T-helper 1 cell treated with Interleukin-12 subunit alpha and Interleukin-12 subunit beta and Interleukin-4 antibody, amounts not matched to agents 30 μg/mL and 1 μg/mL, for 36 hours (primary cell): ENCODE measurements around the gene PPP1R1B.

Experiments
- H3K27ac Mint-ChIP-seq: one replicate; pipeline ENCODE4 v1.8.0; 2021; ENCODE audit warnings: mild to moderate bottlenecking, mixed read lengths
- H3K27me3 Mint-ChIP-seq: one replicate; pipeline ENCODE4 v1.8.0; 2021; ENCODE audit warnings: low read depth, mixed read lengths
- H3K36me3 Mint-ChIP-seq: one replicate; pipeline ENCODE4 v1.8.0; 2021; ENCODE audit warnings: low read depth, mixed read lengths
- H3K4me1 Mint-ChIP-seq: one replicate; pipeline ENCODE4 v1.8.0; 2021; ENCODE audit warnings: low read depth, mixed read lengths
- H3K4me3 Mint-ChIP-seq: one replicate; pipeline ENCODE4 v1.8.0; 2021; ENCODE audit warnings: mild to moderate bottlenecking, moderate library complexity, mixed read lengths
- H3K9me3 Mint-ChIP-seq: one replicate; pipeline ENCODE4 v1.8.0; 2021; ENCODE audit warnings: mixed read lengths

PPP1R1B gene

GRCh38 chr17:39618246-39618913 is 8.4 kb upstream of the PPP1R1B start:
- no peaks in the 10 kb centered on the region for H3K36me3 Mint-ChIP-seq
- no peak overlapping the region for H3K27ac Mint-ChIP-seq
- H3K27me3 Mint-ChIP-seq, result peaks cover 64% of the 10 kb centered on the region
- H3K4me1 Mint-ChIP-seq, result peaks cover 12% of the 10 kb centered on the region
- H3K9me3 Mint-ChIP-seq, result no peaks in the 10 kb centered on the region
- peak overlapping the region; percentile 53 for H3K4me3 Mint-ChIP-seq

- H3K27ac Mint-ChIP-seq, result no peak overlapping the region
- H3K9me3 Mint-ChIP-seq, result no peaks in the 10 kb centered on the region
- no peaks in the 10 kb centered on the region for H3K36me3 Mint-ChIP-seq
- peaks cover 68% of the 10 kb centered on the region for H3K27me3 Mint-ChIP-seq
- peaks cover 16% of the 10 kb centered on the region for H3K4me1 Mint-ChIP-seq
- H3K4me3 Mint-ChIP-seq, result no peak overlapping the region
These were observed 7.6 kb upstream of the PPP1R1B start for GRCh38 chr17:39618956-39619785.

- H3K27ac Mint-ChIP-seq, result no peak overlapping the region
- peaks cover 67% of the 10 kb centered on the region for H3K27me3 Mint-ChIP-seq
- H3K9me3 Mint-ChIP-seq, result no peaks in the 10 kb centered on the region
- H3K4me3 Mint-ChIP-seq, result no peak overlapping the region
- no peaks in the 10 kb centered on the region for H3K36me3 Mint-ChIP-seq
- peaks cover 16% of the 10 kb centered on the region for H3K4me1 Mint-ChIP-seq
These were observed 7.0 kb upstream of the PPP1R1B start for GRCh38 chr17:39619786-39620101.

- no peaks in the 10 kb centered on the region for H3K36me3 Mint-ChIP-seq
- H3K27me3 Mint-ChIP-seq, result peaks cover 67% of the 10 kb centered on the region
- no peaks in the 10 kb centered on the region for H3K9me3 Mint-ChIP-seq
- H3K4me3 Mint-ChIP-seq, result peak overlapping the region; percentile 72
- peaks cover 21% of the 10 kb centered on the region for H3K4me1 Mint-ChIP-seq
- H3K27ac Mint-ChIP-seq, result peak overlapping the region; percentile 37
These were observed 5.0 kb upstream of the PPP1R1B start for GRCh38 chr17:39621523-39622379.

- Mint-ChIP-seq H3K36me3 (no peaks in the 10 kb centered on the region), H3K4me1 (peaks cover 21% of the 10 kb centered on the region), H3K27me3 (peaks cover 63% of the 10 kb centered on the region), H3K9me3 (no peaks in the 10 kb centered on the region), H3K27ac (peak overlapping the region; percentile 37), H3K4me3 (peak overlapping the region; percentile 72)
These were observed 4.3 kb upstream of the PPP1R1B start for GRCh38 chr17:39622380-39623006.

GRCh38 chr17:39623356-39623950 is 3.3 kb upstream of the PPP1R1B start:
- Mint-ChIP-seq H3K4me1 (peaks cover 21% of the 10 kb centered on the region), H3K27me3 (peaks cover 68% of the 10 kb centered on the region), H3K4me3 (no peak overlapping the region), H3K9me3 (no peaks in the 10 kb centered on the region), H3K36me3 (no peaks in the 10 kb centered on the region), H3K27ac (no peak overlapping the region)

- H3K36me3 Mint-ChIP-seq, result no peaks in the 10 kb centered on the region
- H3K27ac Mint-ChIP-seq, result no peak overlapping the region
- peaks cover 68% of the 10 kb centered on the region for H3K27me3 Mint-ChIP-seq
- peaks cover 21% of the 10 kb centered on the region for H3K4me1 Mint-ChIP-seq
- no peak overlapping the region for H3K4me3 Mint-ChIP-seq
- H3K9me3 Mint-ChIP-seq, result no peaks in the 10 kb centered on the region
These were observed 2.4 kb upstream of the PPP1R1B start for GRCh38 chr17:39624313-39624712.

GRCh38 chr17:39625198-39625785 is 1.5 kb upstream of the PPP1R1B start:
- H3K27ac Mint-ChIP-seq, result no peak overlapping the region
- no peaks in the 10 kb centered on the region for H3K9me3 Mint-ChIP-seq
- H3K4me3 Mint-ChIP-seq, result no peak overlapping the region
- H3K27me3 Mint-ChIP-seq, result peaks cover 65% of the 10 kb centered on the region
- H3K36me3 Mint-ChIP-seq, result no peaks in the 10 kb centered on the region
- H3K4me1 Mint-ChIP-seq, result peaks cover 21% of the 10 kb centered on the region

GRCh38 chr17:39627047-39627711 is 427 bp downstream of the PPP1R1B start:
- no peak overlapping the region for H3K4me3 Mint-ChIP-seq
- peaks cover 25% of the 10 kb centered on the region for H3K4me1 Mint-ChIP-seq
- peaks cover 69% of the 10 kb centered on the region for H3K27me3 Mint-ChIP-seq
- no peak overlapping the region for H3K27ac Mint-ChIP-seq
- H3K9me3 Mint-ChIP-seq, result no peaks in the 10 kb centered on the region
- no peaks in the 10 kb centered on the region for H3K36me3 Mint-ChIP-seq

GRCh38 chr17:39627712-39628516 is 1.2 kb downstream of the PPP1R1B start:
- Mint-ChIP-seq H3K4me1 (peaks cover 21% of the 10 kb centered on the region), H3K27ac (no peak overlapping the region), H3K4me3 (no peak overlapping the region), H3K27me3 (peaks cover 69% of the 10 kb centered on the region), H3K36me3 (no peaks in the 10 kb centered on the region), H3K9me3 (no peaks in the 10 kb centered on the region)

- peaks cover 62% of the 10 kb centered on the region for H3K27me3 Mint-ChIP-seq
- peaks cover 13% of the 10 kb centered on the region for H3K4me1 Mint-ChIP-seq
- no peak overlapping the region for H3K4me3 Mint-ChIP-seq
- H3K27ac Mint-ChIP-seq, result no peak overlapping the region
- H3K9me3 Mint-ChIP-seq, result no peaks in the 10 kb centered on the region
- no peaks in the 10 kb centered on the region for H3K36me3 Mint-ChIP-seq
These were observed 2.1 kb downstream of the PPP1R1B start for GRCh38 chr17:39628655-39629493.

GRCh38 chr17:39629494-39629880 is 2.7 kb downstream of the PPP1R1B start:
- Mint-ChIP-seq H3K27ac (no peak overlapping the region), H3K4me3 (no peak overlapping the region), H3K4me1 (peaks cover 13% of the 10 kb centered on the region), H3K36me3 (no peaks in the 10 kb centered on the region), H3K27me3 (peaks cover 60% of the 10 kb centered on the region), H3K9me3 (no peaks in the 10 kb centered on the region)
